ENCODE data around the gene RNF212.
A peak's percentile ranks its signal among the peaks of the same experiment; 100 is the strongest.
"Not testable (repeated sequence)": the region's sequence is repeated elsewhere in the genome, so short reads cannot be mapped to it uniquely, and the experiment has no call there.

The RNF212 gene, protein sequence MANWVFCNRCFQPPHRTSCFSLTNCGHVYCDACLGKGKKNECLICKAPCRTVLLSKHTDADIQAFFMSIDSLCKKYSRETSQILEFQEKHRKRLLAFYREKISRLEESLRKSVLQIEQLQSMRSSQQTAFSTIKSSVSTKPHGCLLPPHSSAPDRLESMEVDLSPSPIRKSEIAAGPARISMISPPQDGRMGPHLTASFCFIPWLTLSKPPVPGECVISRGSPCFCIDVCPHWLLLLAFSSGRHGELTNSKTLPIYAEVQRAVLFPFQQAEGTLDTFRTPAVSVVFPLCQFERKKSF

DNA sequence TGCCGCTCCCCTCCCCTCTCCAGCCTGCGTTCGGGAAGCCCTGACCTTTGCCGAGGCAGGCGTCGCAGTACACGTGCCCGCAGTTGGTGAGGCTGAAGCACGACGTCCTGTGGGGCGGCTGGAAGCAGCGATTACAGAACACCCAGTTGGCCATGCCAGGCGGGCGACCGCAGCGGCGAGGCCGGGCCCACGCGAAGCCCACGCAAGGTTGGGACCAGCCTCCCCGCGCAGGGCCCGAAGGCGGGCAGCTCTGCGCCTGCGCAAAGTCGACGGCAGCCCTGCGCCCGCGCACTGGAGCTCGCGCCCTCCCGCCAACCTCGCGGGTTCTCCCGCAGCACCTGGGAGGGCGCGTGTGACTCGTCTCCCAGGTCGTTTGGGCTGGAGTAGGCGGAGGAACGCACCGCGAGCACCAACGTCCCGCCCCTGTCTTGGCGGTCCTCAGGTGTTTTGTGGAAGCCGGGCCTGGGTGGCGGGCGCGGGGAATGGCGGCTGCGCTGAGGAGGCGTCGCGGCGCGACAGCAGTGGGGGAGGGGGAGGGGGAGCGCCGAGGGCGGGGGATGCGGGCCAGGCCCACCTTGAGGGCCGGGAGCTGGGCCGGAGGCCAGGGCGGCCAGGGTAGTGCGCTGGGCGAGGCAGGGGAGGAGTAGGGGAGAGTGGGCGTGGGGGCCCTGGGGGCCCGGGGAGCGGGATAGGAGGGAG is at the start of gene RNF212:
RNF212 (minus strand) TSS at position 254 of the 699 bp plus-strand sequence; CDS start at position 154, 100 bp downstream.
- in situ Hi-C loops (cut with MboI; ENCODE audit: low pct_unique_long_range_greater_than_20kb, low sequenced_read_pairs): no loop called here
- DNase-seq: no peak

DNA sequence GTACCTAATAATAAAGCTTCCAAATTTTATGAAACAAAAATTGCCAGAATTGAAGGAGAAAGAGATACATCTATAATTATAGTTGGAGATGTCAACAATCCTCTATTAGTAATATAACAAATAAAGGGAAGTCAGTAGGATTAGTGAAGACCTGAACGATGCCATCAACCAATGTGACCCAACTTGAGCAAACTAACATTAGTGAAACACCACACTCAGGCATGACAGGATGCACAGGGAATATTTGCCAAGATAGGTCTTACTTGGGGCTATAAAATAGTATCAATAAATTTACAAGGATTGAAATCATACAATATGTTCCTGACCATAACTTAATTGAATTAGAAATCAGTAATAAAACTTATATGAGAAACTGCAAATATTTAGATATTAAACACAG is 47.0 kb upstream of the RNF212 start:
- in situ Hi-C loops (cut with MboI; ENCODE audit: low pct_unique_long_range_greater_than_20kb, low sequenced_read_pairs): no loop called here

GRCh38 chr4:1156069-1156468 is 42.7 kb upstream of the RNF212 start:
- DNase-seq: no peak
- in situ Hi-C loops (cut with MboI; ENCODE audit: low pct_unique_long_range_greater_than_20kb, low sequenced_read_pairs): no loop called here

More for the DNA sequence above, 47.0 kb upstream of the RNF212 start:
- DNase-seq: no peak

DNA sequence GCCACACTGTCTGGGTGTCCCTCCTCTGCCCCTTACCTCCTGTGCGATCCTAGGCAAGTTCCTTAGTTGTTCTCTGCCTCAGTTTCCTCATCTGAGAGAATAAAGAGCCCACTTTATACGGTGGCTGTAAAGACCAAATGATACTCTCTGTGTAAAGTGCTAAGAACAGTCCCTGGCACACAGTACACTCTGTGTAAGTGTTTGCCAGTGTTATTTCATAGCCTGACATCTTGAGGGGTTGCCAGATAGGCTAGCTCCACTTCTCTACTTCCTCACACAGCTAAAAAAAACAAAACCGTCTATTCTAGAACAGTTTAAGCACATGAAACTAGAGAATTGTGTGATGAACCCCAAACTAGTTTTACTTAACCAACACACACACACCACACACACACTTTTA is 42.0 kb upstream of the RNF212 start:
- in situ Hi-C loops (cut with MboI; ENCODE audit: low pct_unique_long_range_greater_than_20kb, low sequenced_read_pairs): no loop called here
- DNase-seq: no peak

- in situ Hi-C loops (cut with MboI; ENCODE audit: low pct_unique_long_range_greater_than_20kb, low sequenced_read_pairs): no loop called here
- DNase-seq: no peak
Measured at GRCh38 chr4:1154523-1155182, 41.3 kb upstream of the RNF212 start.

DNA sequence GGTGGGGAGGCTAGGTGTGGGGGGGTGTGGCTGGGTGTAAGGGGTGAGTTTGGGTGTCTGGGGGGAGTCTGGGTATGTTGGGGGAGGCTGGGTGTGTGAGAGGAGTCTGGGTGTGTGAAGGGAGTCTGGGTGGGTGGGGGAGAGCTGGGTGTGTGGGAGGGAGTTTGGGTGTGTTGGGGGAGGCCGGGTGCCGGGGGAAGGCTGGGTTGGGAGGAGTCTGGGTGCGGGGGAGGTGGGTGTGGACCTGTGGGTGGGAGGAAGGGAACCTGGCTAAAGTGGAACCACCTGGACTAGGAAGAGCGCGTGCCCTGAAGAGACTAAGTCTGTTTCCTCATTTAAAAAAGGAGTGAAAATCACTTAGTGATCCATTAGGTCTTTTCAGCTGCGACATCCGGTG is 40.8 kb upstream of the RNF212 start:
- DNase-seq: no peak
- in situ Hi-C loops (cut with MboI; ENCODE audit: low pct_unique_long_range_greater_than_20kb, low sequenced_read_pairs): no loop called here

DNA sequence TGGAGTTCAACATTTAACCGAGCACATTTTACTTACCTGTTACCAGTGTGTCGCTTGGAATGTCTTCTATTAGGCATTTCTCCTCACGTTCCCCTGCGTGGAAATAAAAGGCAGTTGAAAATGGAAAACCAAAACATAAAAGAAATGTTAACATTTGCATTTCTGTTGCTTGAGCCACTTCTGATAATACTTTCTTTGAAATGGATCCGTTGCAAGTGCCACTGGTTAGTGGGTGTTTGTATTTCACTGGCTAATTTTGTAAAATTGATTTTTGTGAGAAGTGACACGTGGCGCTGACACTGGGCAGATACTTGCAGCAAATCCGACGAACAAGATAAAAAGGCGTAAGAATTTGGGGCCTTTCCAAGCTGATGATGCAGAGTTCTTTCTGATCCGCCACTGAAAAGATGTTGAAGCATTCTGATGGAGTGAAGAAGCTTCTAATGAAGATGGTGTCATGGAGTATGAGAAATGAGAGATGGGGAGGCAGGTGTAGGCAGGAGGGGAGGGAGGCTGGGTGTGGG is 40.3 kb upstream of the RNF212 start:
- no peak for DNase-seq
- in situ Hi-C loops (cut with MboI; ENCODE audit: low pct_unique_long_range_greater_than_20kb, low sequenced_read_pairs): no loop called here

- in situ Hi-C loops (cut with MboI; ENCODE audit: low pct_unique_long_range_greater_than_20kb, low sequenced_read_pairs): no loop called here
- no peak for DNase-seq
Measured at GRCh38 chr4:1152290-1152689, 38.9 kb upstream of the RNF212 start.

DNA sequence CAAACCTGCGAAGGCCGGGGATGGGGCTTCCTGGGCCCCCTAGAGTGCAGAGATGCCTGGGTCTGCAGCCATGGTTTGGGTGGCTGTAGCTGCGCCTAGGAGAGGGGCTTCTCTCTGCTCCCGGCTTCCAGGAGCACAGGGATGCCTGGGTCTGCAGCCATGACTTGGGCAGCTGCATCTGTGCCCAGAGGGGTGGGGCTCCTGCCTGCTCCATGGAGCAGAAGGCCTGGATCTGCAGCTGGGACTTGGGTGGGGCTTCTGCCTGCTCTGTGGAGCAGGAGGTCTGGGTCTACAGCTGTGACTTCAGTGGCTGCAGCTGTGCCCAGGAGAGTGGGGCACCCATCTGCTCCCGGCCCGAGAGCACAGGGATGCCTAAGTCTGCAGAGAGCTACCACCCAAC is 38.2 kb upstream of the RNF212 start:
- DNase-seq: no peak
- in situ Hi-C loops (cut with MboI; ENCODE audit: low pct_unique_long_range_greater_than_20kb, low sequenced_read_pairs): no loop called here

DNA sequence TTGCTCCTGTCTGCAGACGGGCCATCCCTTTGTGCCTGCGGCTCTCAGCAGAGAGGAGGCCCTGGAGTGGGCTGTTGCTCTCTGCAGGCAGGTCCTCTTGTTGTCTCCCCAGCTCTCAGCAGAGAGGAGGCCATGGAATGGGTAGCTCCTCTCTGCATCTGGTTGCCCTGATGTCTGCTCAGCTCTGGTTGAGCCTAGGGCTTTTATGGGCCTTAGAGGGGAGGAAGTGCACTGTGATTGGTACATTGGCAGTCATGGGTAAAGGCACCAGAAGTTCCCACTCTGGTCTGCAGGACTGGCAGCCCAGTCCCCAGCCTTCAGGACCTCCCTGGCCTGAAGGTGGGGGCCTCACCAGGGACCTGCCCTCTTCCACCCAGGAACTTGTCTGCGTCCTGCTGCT is 37.5 kb upstream of the RNF212 start:
- DNase-seq: no peak
- in situ Hi-C loops (cut with MboI; ENCODE audit: low pct_unique_long_range_greater_than_20kb, low sequenced_read_pairs): no loop called here

GRCh38 chr4:1139860-1140259 is 26.5 kb upstream of the RNF212 start:
- in situ Hi-C loops (cut with MboI; ENCODE audit: low pct_unique_long_range_greater_than_20kb, low sequenced_read_pairs): no loop called here
- DNase-seq: no peak

- in situ Hi-C loops (cut with MboI; ENCODE audit: low pct_unique_long_range_greater_than_20kb, low sequenced_read_pairs): no loop called here
- no peak for DNase-seq
Measured at GRCh38 chr4:1137850-1138249, 24.5 kb upstream of the RNF212 start.

GRCh38 chr4:1137063-1137776 is 23.9 kb upstream of the RNF212 start:
- DNase-seq: no peak
- in situ Hi-C loops (cut with MboI; ENCODE audit: low pct_unique_long_range_greater_than_20kb, low sequenced_read_pairs): no loop called here

- in situ Hi-C loops (cut with MboI; ENCODE audit: low pct_unique_long_range_greater_than_20kb, low sequenced_read_pairs): no loop called here
- DNase-seq: no peak
Measured at GRCh38 chr4:1136048-1136447, 22.7 kb upstream of the RNF212 start.

DNA sequence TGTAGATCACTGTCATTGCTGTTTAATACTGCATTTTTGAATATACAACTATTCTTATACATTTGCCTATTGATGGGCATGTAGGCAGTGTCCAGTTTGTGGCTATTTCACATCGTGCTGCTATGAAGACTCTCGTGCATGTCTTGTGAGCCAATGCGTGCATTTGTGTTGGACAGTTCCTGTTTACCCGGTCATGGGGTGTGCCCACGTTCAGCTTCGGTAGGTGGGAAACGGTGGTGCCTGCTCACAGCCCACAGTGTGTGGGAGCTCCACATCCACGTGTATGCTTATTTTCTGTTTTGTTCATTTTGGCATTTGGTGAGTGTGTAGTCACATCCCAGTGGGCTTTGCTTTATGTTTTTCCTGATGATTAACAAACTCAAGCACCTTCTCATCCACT is 19.7 kb upstream of the RNF212 start:
- in situ Hi-C loops (cut with MboI; ENCODE audit: low pct_unique_long_range_greater_than_20kb, low sequenced_read_pairs): no loop called here
- no peak for DNase-seq

DNA sequence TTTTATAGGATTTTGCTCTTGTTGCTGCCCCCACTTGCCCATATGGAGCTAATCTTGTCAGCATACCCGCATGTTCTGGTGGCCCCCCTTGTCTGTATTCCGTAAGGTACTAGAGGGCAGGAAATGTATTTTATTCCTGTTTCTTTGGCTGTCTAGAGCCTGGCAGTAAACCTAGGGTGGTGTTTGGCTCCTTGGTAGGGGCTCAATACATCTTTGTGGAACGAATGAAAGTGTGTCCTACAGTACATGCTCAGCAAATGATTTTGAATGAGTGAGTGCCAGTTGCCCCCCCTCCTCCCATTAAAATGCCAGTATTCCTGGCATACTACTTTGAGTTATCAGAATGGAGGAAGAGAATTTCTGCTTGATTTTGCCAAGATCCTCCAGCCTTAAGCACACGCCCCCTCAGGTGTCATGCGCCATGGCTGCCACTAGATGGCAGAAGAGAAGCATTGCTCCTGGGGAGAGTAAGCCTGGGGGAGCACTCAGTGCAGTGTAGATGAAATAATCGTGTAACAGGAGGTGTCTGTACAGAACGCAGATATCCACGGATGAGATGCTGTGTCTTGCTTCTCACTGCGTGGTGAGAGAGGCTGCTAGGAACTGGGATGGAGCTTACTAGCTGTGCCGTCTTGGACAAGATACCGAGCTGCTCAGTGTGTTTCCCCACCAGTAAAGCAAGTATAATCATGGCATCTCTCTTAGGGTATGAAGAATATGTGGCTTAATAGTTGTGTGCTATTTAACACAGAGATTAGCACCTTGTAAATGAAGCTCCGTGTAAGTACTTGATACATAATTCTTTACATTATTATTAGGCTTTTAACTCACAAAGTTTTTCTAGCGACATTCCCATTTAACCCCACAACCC is 17.2 kb upstream of the RNF212 start:
- peak; percentile 87 for DNase-seq
- in situ Hi-C loops (cut with MboI; ENCODE audit: low pct_unique_long_range_greater_than_20kb, low sequenced_read_pairs): no loop called here

GRCh38 chr4:1126506-1126905 is 13.1 kb upstream of the RNF212 start:
- in situ Hi-C loops (cut with MboI; ENCODE audit: low pct_unique_long_range_greater_than_20kb, low sequenced_read_pairs): no loop called here
- no peak for DNase-seq

DNA sequence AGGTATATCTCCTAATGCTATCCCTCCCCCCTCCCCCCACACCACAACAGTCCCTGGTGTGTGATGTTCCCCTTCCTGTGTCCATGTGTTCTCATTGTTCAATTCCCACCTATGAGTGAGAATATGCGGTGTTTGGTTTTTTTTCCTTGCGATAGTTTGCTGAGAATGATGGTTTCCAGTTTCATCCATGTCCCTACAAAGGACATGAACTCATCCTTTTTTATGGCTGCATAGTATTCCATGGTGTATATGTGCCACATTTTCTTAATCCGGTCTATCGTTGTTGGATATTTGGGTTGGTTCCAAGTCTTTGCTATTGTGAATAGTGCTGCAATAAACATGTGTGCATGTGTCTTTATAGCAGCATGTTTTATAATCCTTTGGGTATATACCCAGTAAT is 12.1 kb upstream of the RNF212 start:
- DNase-seq: not testable (repeated sequence)

GRCh38 chr4:1124818-1125217 is 11.5 kb upstream of the RNF212 start:
- DNase-seq: no peak
- in situ Hi-C loops (cut with MboI; ENCODE audit: low pct_unique_long_range_greater_than_20kb, low sequenced_read_pairs): no loop called here

More for the DNA sequence above, 12.1 kb upstream of the RNF212 start:
- in situ Hi-C loops (cut with MboI; ENCODE audit: low pct_unique_long_range_greater_than_20kb, low sequenced_read_pairs): not testable (repeated sequence)
